BE2C (cell line): ENCODE measurements around the gene AHNAK.

ENCODE experiments used
- DNase-seq: peaks from one replicate; pipeline ENCODE4 v3.0.0-alpha.2; 2020
- H3K27me3 ChIP-seq: fragments of 250-450 bp; sonication (Bioruptor Pico); 2 replicates; pipeline ENCODE4 v1.5.1; 2020; ENCODE audit warnings: mild to moderate bottlenecking
- H3K36me3 ChIP-seq: fragments of 250-450 bp; sonication (Bioruptor Pico); 2 replicates; pipeline ENCODE4 v1.5.1; 2020; ENCODE audit warnings: mild to moderate bottlenecking
- H3K4me1 ChIP-seq: fragments of 250-450 bp; sonication (Bioruptor Pico); 2 replicates; pipeline ENCODE4 v1.5.1; 2020
- H3K4me3 ChIP-seq: 2 replicates; pipeline ENCODE4 v1.5.1; 2011; ENCODE audit warnings: low read depth, low read length
- H3K9me3 ChIP-seq: fragments of 250-450 bp; sonication (Bioruptor Pico); 2 replicates; pipeline ENCODE4 v1.5.1; 2020
- CTCF ChIP-seq: IDR thresholded peaks from 2 replicates; pipeline ENCODE4 v1.5.1; 2012; ENCODE audit warnings: mild to moderate bottlenecking, low read depth, low read length

AHNAK gene

GRCh38 chr11:62516736-62517371 lies 29.8 kb downstream of the AHNAK start:
- Histone ChIP-seq H3K4me1 (no peaks in the 10 kb centered on the region), H3K9me3 (no peaks in the 10 kb centered on the region), H3K4me3 (no peak overlapping the region), H3K27me3 (no peaks in the 10 kb centered on the region), H3K36me3 (no peaks in the 10 kb centered on the region)
- no peak for TF ChIP-seq CTCF
- no peak for DNase-seq

GRCh38 chr11:62514151-62514550 lies 32.5 kb downstream of the AHNAK start:
- H3K36me3 ChIP-seq: no peaks in the 10 kb centered on the region
- no peaks in the 10 kb centered on the region for H3K4me1 ChIP-seq
- no peaks in the 10 kb centered on the region for H3K27me3 ChIP-seq
- no peak overlapping the region for H3K4me3 ChIP-seq
- H3K9me3 ChIP-seq: no peaks in the 10 kb centered on the region
- TF ChIP-seq CTCF: no peak
- no peak for DNase-seq

GRCh38 chr11:62513626-62514025 lies 33.0 kb downstream of the AHNAK start:
- TF ChIP-seq CTCF: no peak
- DNase-seq: no peak
- Histone ChIP-seq H3K27me3 (no peaks in the 10 kb centered on the region), H3K4me1 (peaks cover 3% of the 10 kb centered on the region; the same call in 1 of the 2 replicates), H3K36me3 (no peaks in the 10 kb centered on the region), H3K9me3 (no peaks in the 10 kb centered on the region), H3K4me3 (no peak overlapping the region)

- DNase-seq: no peak
- Histone ChIP-seq H3K9me3 (no peaks in the 10 kb centered on the region), H3K36me3 (no peaks in the 10 kb centered on the region), H3K4me1 (peaks cover 3% of the 10 kb centered on the region; the same call in 1 of the 2 replicates), H3K27me3 (no peaks in the 10 kb centered on the region), H3K4me3 (no peak overlapping the region)
- no peak for TF ChIP-seq CTCF
Measured at GRCh38 chr11:62512961-62513360, 33.6 kb downstream of the AHNAK start.

GRCh38 chr11:62508336-62509058 lies 38.1 kb downstream of the AHNAK start:
- peak; percentile 52 for TF ChIP-seq CTCF
- no peaks in the 10 kb centered on the region for H3K9me3 ChIP-seq
- H3K4me3 ChIP-seq: peak overlapping the region; percentile 34
- H3K27me3 ChIP-seq: no peaks in the 10 kb centered on the region
- H3K4me1 ChIP-seq: peaks cover 3% of the 10 kb centered on the region; the same call in 1 of the 2 replicates
- no peaks in the 10 kb centered on the region for H3K36me3 ChIP-seq
- DNase-seq: peak; percentile 68

GRCh38 chr11:62507125-62507422 lies 39.5 kb downstream of the AHNAK start:
- Histone ChIP-seq H3K27me3 (no peaks in the 10 kb centered on the region), H3K4me1 (peaks cover 3% of the 10 kb centered on the region; the same call in 1 of the 2 replicates), H3K9me3 (no peaks in the 10 kb centered on the region), H3K4me3 (no peak overlapping the region), H3K36me3 (no peaks in the 10 kb centered on the region)
- DNase-seq: no peak
- TF ChIP-seq CTCF: no peak
